Smooth muscle cell (in vitro differentiated cells): ENCODE measurements around the gene SEMA4A. TPM values are rescaled to one million over a fixed set of nuclear protein-coding genes. Genes with fewer than 3 reads are reported as not detected.
"Not testable (repeated sequence)": the region's sequence is repeated elsewhere in the genome, so short reads cannot be mapped to it uniquely, and the experiment has no call there.

ENCODE experiments used
- DNase-seq: peaks from one replicate; lab custom pipeline; 2025; ENCODE audit not compliant: unreplicated experiment; lab: John Stamatoyannopoulos, UW
- H2AFZ ChIP-seq: fragments of 200-600 bp; sonication (generic); 2 replicates; pipeline ENCODE4 v1.6.0; 2016; ENCODE audit warnings: antibody characterized with exemption, low read depth, mild to moderate bottlenecking
- H3F3A ChIP-seq: fragments of 200-600 bp; sonication (generic); 2 replicates; pipeline ENCODE4 v1.6.0; 2017; ENCODE audit warnings: antibody characterized with exemption, low read depth
- H3K27ac ChIP-seq: fragments of 200-600 bp; sonication (generic); 2 replicates; pipeline ENCODE4 v1.5.1; 2016; ENCODE audit warnings: low read depth, mild to moderate bottlenecking
- H3K27me3 ChIP-seq: fragments of 200-600 bp; sonication (generic); 2 replicates; pipeline ENCODE4 v1.6.1; 2016; ENCODE audit warnings: low read depth, mild to moderate bottlenecking
- H3K36me3 ChIP-seq: fragments of 200-600 bp; sonication (generic); 2 replicates; pipeline ENCODE4 v1.5.1; 2016; ENCODE audit warnings: low read depth
- H3K4me1 ChIP-seq: fragments of 200-600 bp; sonication (generic); 2 replicates; pipeline ENCODE4 v1.5.1; 2016; ENCODE audit warnings: low read depth
- H3K4me2 ChIP-seq: fragments of 200-600 bp; sonication (generic); 2 replicates; pipeline ENCODE4 v1.6.0; 2016; ENCODE audit warnings: mild to moderate bottlenecking
- H3K4me3 ChIP-seq: fragments of 200-600 bp; sonication (generic); 2 replicates; pipeline ENCODE4 v1.5.1; 2016; ENCODE audit warnings: mild to moderate bottlenecking
- H3K79me2 ChIP-seq: fragments of 200-600 bp; sonication (generic); 2 replicates; pipeline ENCODE4 v1.6.0; 2016; ENCODE audit warnings: low read depth, mild to moderate bottlenecking
- H3K9ac ChIP-seq: fragments of 200-600 bp; sonication (generic); 2 replicates; pipeline ENCODE4 v1.6.0; 2016; ENCODE audit warnings: low read depth
- H3K9me3 ChIP-seq: fragments of 200-600 bp; sonication (generic); replicated peaks from 2 replicates; pipeline ENCODE4 v1.5.1; 2016; ENCODE audit warnings: low read depth
- H4K20me1 ChIP-seq: fragments of 200-600 bp; sonication (generic); 2 replicates; pipeline ENCODE4 v1.6.0; 2016; ENCODE audit warnings: low read depth
- CTCF ChIP-seq: fragments of 200-600 bp; sonication (generic); IDR thresholded peaks from 2 replicates; pipeline ENCODE4 v1.5.1; 2017; ENCODE audit warnings: borderline replicate concordance, mild to moderate bottlenecking, antibody characterized with exemption; ENCODE audit not compliant: insufficient read depth, poor library complexity, severe bottlenecking
- WGBS: methylation state at CpG from one replicate; pipeline ENCODE4 v1.1.7; 2016; ENCODE audit warnings: low lambda C conversion rate; 5-methylcytosine and 5-hydroxymethylcytosine counted together
- polyA plus RNA-seq: library from polyadenylated mRNA; unstranded; fragments of >200 nt; fragmentation: Nextera tagmentation; extraction: Ambion mirVana; gene quantifications from 2 replicates; pipeline ENCODE4 v1.2.1, GENCODE V29; 2016
- total RNA-seq: library from RNA; depleted of rRNA; stranded (reverse); fragments of >200 nt; gene quantifications from 2 replicates; pipeline ENCODE4 v1.2.3, GENCODE V29; 2014

SEMA4A gene
- total and polyA plus RNA-seq, 2 experiments from 2014 or later = 2.1 to 2.2 TPM

GRCh38 chr1:156115514-156116374 lies 37.6 kb upstream of the SEMA4A start:
- peak overlapping the region; percentile 100 for H3K9ac ChIP-seq
- no peaks in the 10 kb centered on the region for H3K9me3 ChIP-seq
- peak overlapping the region; percentile 100 for H3K4me3 ChIP-seq
- peaks cover 78% of the 10 kb centered on the region for H3K79me2 ChIP-seq
- H3K27me3 ChIP-seq = no peaks in the 10 kb centered on the region
- H3F3A ChIP-seq = peaks cover 32% of the 10 kb centered on the region
- peak overlapping the region; percentile 100 for H3K27ac ChIP-seq
- peaks cover 62% of the 10 kb centered on the region for H4K20me1 ChIP-seq
- peaks cover 24% of the 10 kb centered on the region for H3K4me1 ChIP-seq
- H3K4me2 ChIP-seq = peak overlapping the region; percentile 88
- no peak overlapping the region for H2AFZ ChIP-seq
- 1% methylated on average over 16 of the region's 19 CpGs for WGBS
- TF ChIP-seq CTCF = no peak
- no peaks in the 10 kb centered on the region for H3K36me3 ChIP-seq
- no peak for DNase-seq

- H3K27ac ChIP-seq = peak overlapping the region; percentile 100
- peak overlapping the region; percentile 88 for H3K4me2 ChIP-seq
- H3K79me2 ChIP-seq = peaks cover 78% of the 10 kb centered on the region
- peak overlapping the region; percentile 100 for H3K9ac ChIP-seq
- not testable (repeated sequence) for DNase-seq, H3K9me3 ChIP-seq, H3K36me3 ChIP-seq, H2AFZ ChIP-seq, H3K27me3 ChIP-seq
- peaks cover 72% of the 10 kb centered on the region for H4K20me1 ChIP-seq
- peaks cover 38% of the 10 kb centered on the region for H3F3A ChIP-seq
- peaks cover 31% of the 10 kb centered on the region for H3K4me1 ChIP-seq
- WGBS = 55% methylated on average over 5 of the region's 5 CpGs
- H3K4me3 ChIP-seq = peak overlapping the region; percentile 100
Measured at GRCh38 chr1:156116731-156117130, 36.7 kb upstream of the SEMA4A start.

GRCh38 chr1:156117414-156118176 lies 35.8 kb upstream of the SEMA4A start:
- Histone ChIP-seq H3K9me3 (no peaks in the 10 kb centered on the region), H4K20me1 (peaks cover 80% of the 10 kb centered on the region), H3K36me3 (no peaks in the 10 kb centered on the region), H3K4me3 (peak overlapping the region; percentile 100), H3K4me2 (peak overlapping the region; percentile 88), H2AFZ (no peak overlapping the region), H3F3A (peaks cover 46% of the 10 kb centered on the region), H3K79me2 (peaks cover 80% of the 10 kb centered on the region), H3K9ac (peak overlapping the region; percentile 47), H3K4me1 (peaks cover 40% of the 10 kb centered on the region), H3K27me3 (no peaks in the 10 kb centered on the region), H3K27ac (peak overlapping the region; percentile 100)
- 58% methylated on average over 13 of the region's 13 CpGs for WGBS
- no peak for DNase-seq
- TF ChIP-seq CTCF = no peak

GRCh38 chr1:156118177-156118868 lies 35.1 kb upstream of the SEMA4A start:
- Histone ChIP-seq H3K9ac (peak overlapping the region; percentile 47), H3K79me2 (peaks cover 88% of the 10 kb centered on the region), H3K27ac (peak overlapping the region; percentile 100), H3K4me3 (peak overlapping the region; percentile 100), H3K4me1 (peaks cover 47% of the 10 kb centered on the region), H2AFZ (no peak overlapping the region), H4K20me1 (peaks cover 82% of the 10 kb centered on the region), H3K9me3 (no peaks in the 10 kb centered on the region), H3F3A (peaks cover 47% of the 10 kb centered on the region), H3K36me3 (no peaks in the 10 kb centered on the region), H3K4me2 (peak overlapping the region; percentile 88), H3K27me3 (no peaks in the 10 kb centered on the region)
- WGBS = 37% methylated on average over 8 of the region's 8 CpGs
- no peak for DNase-seq
- TF ChIP-seq CTCF = no peak
